Mesenchymal stem cell (in vitro differentiated cells and primary cell): ENCODE measurements around the gene CDX4. TPM values are rescaled to one million over a fixed set of nuclear protein-coding genes. Genes with fewer than 3 reads are reported as not detected.
"Not testable (repeated sequence)": the region's sequence is repeated elsewhere in the genome, so short reads cannot be mapped to it uniquely, and the experiment has no call there.

Experiments
- DNase-seq: peaks from one replicate; pipeline ENCODE4 v3.0.0-alpha.2; 2013
- H2AFZ ChIP-seq: one replicate; pipeline ENCODE4 v1.6.1; 2013; ENCODE audit warnings: low read depth, mild to moderate bottlenecking, control low read depth, inconsistent platforms, low read length, moderate library complexity
- H2AK5ac ChIP-seq: 2 replicates; pipeline ENCODE4 v1.6.1; 2013; ENCODE audit warnings: low read length, moderate library complexity, mild to moderate bottlenecking, inconsistent platforms; ENCODE audit not compliant: severe bottlenecking
- H2BK120ac ChIP-seq: one replicate; pipeline ENCODE4 v1.6.1; 2013; ENCODE audit warnings: low read depth, mild to moderate bottlenecking, inconsistent platforms, low read length, moderate library complexity
- H2BK12ac ChIP-seq, 2 experiments: one replicate each; pipeline ENCODE4 v1.6.1; 2013; ENCODE audit warnings: inconsistent platforms in 2 of 2, low read length in 2 of 2, mild to moderate bottlenecking in 2 of 2, moderate library complexity in 2 of 2, control low read depth in 1 of 2
- H2BK15ac ChIP-seq: one replicate; pipeline ENCODE4 v1.6.1; 2013; ENCODE audit warnings: mild to moderate bottlenecking, low read depth, inconsistent platforms; ENCODE audit not compliant: poor library complexity, severe bottlenecking
- H2BK5ac ChIP-seq: 2 replicates; pipeline ENCODE4 v1.6.1; 2013; ENCODE audit warnings: low read depth, mild to moderate bottlenecking, low read length, control low read depth, inconsistent platforms; ENCODE audit not compliant: poor library complexity, severe bottlenecking
- H3K14ac ChIP-seq, 2 experiments: one replicate each; pipeline ENCODE4 v1.6.1; 2013; ENCODE audit warnings: inconsistent platforms in 2 of 2, low read length in 2 of 2, control low read depth in 1 of 2, mild to moderate bottlenecking in 1 of 2, moderate library complexity in 1 of 2
- H3K18ac ChIP-seq, 2 experiments: one replicate each; pipeline ENCODE4 v1.6.1; 2013; ENCODE audit warnings: inconsistent platforms in 2 of 2, low read length in 2 of 2, control low read depth in 1 of 2, low read depth in 1 of 2, mild to moderate bottlenecking in 1 of 2
- H3K23ac ChIP-seq, 2 experiments: one replicate each; pipeline ENCODE4 v1.6.1; 2013; ENCODE audit warnings: inconsistent platforms in 2 of 2, low read length in 2 of 2, mild to moderate bottlenecking in 2 of 2, moderate library complexity in 2 of 2, control low read depth in 1 of 2
- H3K27ac ChIP-seq: 2 replicates; pipeline ENCODE4 v1.5.1; 2013; ENCODE audit warnings: mild to moderate bottlenecking, moderate library complexity, low read length, control low read depth, inconsistent platforms; ENCODE audit not compliant: poor library complexity, severe bottlenecking
- H3K27me3 ChIP-seq, 2 experiments: 2 replicates each; pipeline versions ENCODE4 v1.6.1 to v1.7.0; 2013; ENCODE audit warnings: low read length in 2 of 2, mild to moderate bottlenecking in 2 of 2, moderate library complexity in 2 of 2, control low read depth in 1 of 2, inconsistent platforms in 1 of 2; ENCODE audit not compliant: control insufficient read depth in 1 of 2, insufficient read depth in 1 of 2
- H3K36me3 ChIP-seq, 2 experiments: 2 replicates each; pipeline versions ENCODE4 v1.6.1 to v1.7.0; 2013; ENCODE audit warnings: low read length in 2 of 2, control low read depth in 1 of 2, inconsistent platforms in 1 of 2, low read depth in 1 of 2, mild to moderate bottlenecking in 1 of 2; ENCODE audit not compliant: insufficient read depth in 2 of 2, control insufficient read depth in 1 of 2
- H3K4ac ChIP-seq, 2 experiments: one replicate each; pipeline ENCODE4 v1.6.1; 2013; ENCODE audit warnings: inconsistent platforms in 2 of 2, low read length in 2 of 2, mild to moderate bottlenecking in 2 of 2, moderate library complexity in 2 of 2, control low read depth in 1 of 2, low read depth in 1 of 2
- H3K4me1 ChIP-seq: 2 replicates; pipeline ENCODE4 v1.6.1; 2013; ENCODE audit warnings: low read depth, low read length, control low read depth; ENCODE audit not compliant: control insufficient read depth, insufficient read depth
- H3K4me2 ChIP-seq: 2 replicates; pipeline ENCODE4 v1.6.1; 2013; ENCODE audit warnings: low read length, mild to moderate bottlenecking, inconsistent platforms; ENCODE audit not compliant: poor library complexity, severe bottlenecking
- H3K4me3 ChIP-seq, 2 experiments: 2 replicates each; pipeline versions ENCODE4 v1.5.1 to v1.7.0; 2013; ENCODE audit warnings: low read length in 2 of 2, mild to moderate bottlenecking in 2 of 2, control low read depth in 1 of 2, low read depth in 1 of 2; ENCODE audit not compliant: insufficient read depth in 1 of 2
- H3K79me1 ChIP-seq: replicated peaks from 2 replicates; pipeline ENCODE4 v1.6.1; 2013; ENCODE audit warnings: mild to moderate bottlenecking, control low read depth, low read length, inconsistent platforms; ENCODE audit not compliant: poor library complexity, severe bottlenecking
- H3K9ac ChIP-seq: 2 replicates; pipeline ENCODE4 v1.7.0; 2013; ENCODE audit warnings: mild to moderate bottlenecking, low read length, moderate library complexity
- H3K9me3 ChIP-seq: 2 replicates; pipeline ENCODE4 v1.7.0; 2013; ENCODE audit warnings: mild to moderate bottlenecking, low read length; ENCODE audit not compliant: control insufficient read depth
- H4K8ac ChIP-seq: one replicate; pipeline ENCODE4 v1.6.1; 2013; ENCODE audit warnings: inconsistent platforms, mild to moderate bottlenecking, low read length, moderate library complexity
- H4K91ac ChIP-seq: one replicate; pipeline ENCODE4 v1.6.1; 2013; ENCODE audit warnings: mild to moderate bottlenecking, low read length, inconsistent platforms
- WGBS: methylation state at CpG from one replicate; pipeline ENCODE4 v1.1.7; 2013; ENCODE audit warnings: mixed read lengths; 5-methylcytosine and 5-hydroxymethylcytosine counted together
- small RNA-seq: library from polyadenylated mRNA; stranded (forward); fragments of <200 nt; extraction: miRNeasy Mini kit (QIAGEN cat#:217004); gene quantifications from one replicate; pipeline ENCODE3, GENCODE V24; 2013; ENCODE audit warnings: low read depth

CDX4 gene

GRCh38 chrX:73490661-73491060 is 43.8 kb downstream of the CDX4 start:
- H3K4ac ChIP-seq, result no peak overlapping the region
- H2BK120ac ChIP-seq, result no peak overlapping the region
- H3K36me3 ChIP-seq, result no peaks in the 10 kb centered on the region
- H3K4me2 ChIP-seq, result no peak overlapping the region
- no peak overlapping the region for H4K91ac ChIP-seq
- H3K79me1 ChIP-seq, result no peaks in the 10 kb centered on the region
- no peak overlapping the region for H3K23ac ChIP-seq
- H2AK5ac ChIP-seq, result no peak overlapping the region
- no peak overlapping the region for H2BK12ac ChIP-seq
- H2BK15ac ChIP-seq, result no peak overlapping the region
- H3K9ac ChIP-seq, result no peak overlapping the region
- no peak overlapping the region for H3K18ac ChIP-seq
- no peak overlapping the region for H3K27ac ChIP-seq
- H3K14ac ChIP-seq, result no peak overlapping the region
- H3K4me1 ChIP-seq, result no peaks in the 10 kb centered on the region
- H2BK5ac ChIP-seq, result no peak overlapping the region
- H3K27me3 ChIP-seq, result peaks cover 0 to 2% of the 10 kb centered on the region in 2 experiments
- no peak overlapping the region for H4K8ac ChIP-seq
- DNase-seq, result no peak
- H2AFZ ChIP-seq, result no peak overlapping the region
- H3K9me3 ChIP-seq, result peaks cover 5% of the 10 kb centered on the region
- WGBS, result 84% methylated on average over 2 of the region's 3 CpGs
- no peak overlapping the region for H3K4me3 ChIP-seq

GRCh38 chrX:73492178-73492577 is 45.3 kb downstream of the CDX4 start:
- WGBS, result no CpG with 5 or more reads among the region's 4 CpGs
- H3K4me2 ChIP-seq, H3K9ac ChIP-seq, H2BK12ac ChIP-seq, H4K8ac ChIP-seq, H2BK5ac ChIP-seq, H4K91ac ChIP-seq, H3K23ac ChIP-seq, H3K9me3 ChIP-seq, DNase-seq, H2BK15ac ChIP-seq, H2AFZ ChIP-seq, H3K27ac ChIP-seq, H3K27me3 ChIP-seq, H3K79me1 ChIP-seq, H3K4me3 ChIP-seq, H3K36me3 ChIP-seq, H3K14ac ChIP-seq, H3K4ac ChIP-seq, H3K4me1 ChIP-seq, H3K18ac ChIP-seq, H2BK120ac ChIP-seq, H2AK5ac ChIP-seq: not testable (repeated sequence)

Small RNA genes within 50 kb of the gene (small RNA-seq; reads per million reads assigned to genes)
- not detected for gene MORF4L1P6
- not detected for gene RNU6-1044P
